NCI-H1417 (cell line): ENCODE results near the gene PORCN.
"Not testable (repeated sequence)": the region's sequence is repeated elsewhere in the genome, so short reads cannot be mapped to it uniquely, and the experiment has no call there.

ENCODE experiments used
- DNase-seq, 3 experiments: peaks; one replicate each; lab custom pipeline; 2025; lab: John Stamatoyannopoulos, UW

PORCN gene

GRCh38 chrX:48541140-48541814, 32.5 kb downstream of the PORCN start:
- no peak for DNase-seq

DNA sequence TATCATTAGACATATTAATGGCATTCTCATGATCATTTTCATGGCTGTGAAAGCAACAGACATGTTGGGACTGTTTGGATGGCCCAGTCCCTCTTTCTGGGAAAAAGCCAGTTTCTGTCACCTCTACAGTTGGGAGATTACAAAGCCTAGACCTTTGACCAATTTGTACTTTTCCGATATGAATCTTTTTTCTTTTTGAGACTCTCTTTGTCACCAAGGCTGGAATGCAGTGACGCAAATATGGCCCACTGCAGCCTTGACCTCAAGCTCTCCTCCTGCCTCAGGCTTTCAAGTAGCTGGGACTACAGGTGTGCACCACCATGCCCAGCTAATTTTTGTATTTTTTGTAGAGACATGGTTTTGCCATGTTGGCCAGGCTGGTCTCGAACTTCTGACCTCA, 40.1 kb downstream of the PORCN start:
- no peak for DNase-seq

- not testable (repeated sequence) for DNase-seq
Measured at GRCh38 chrX:48555731-48556325, 47.0 kb downstream of the PORCN start.

- DNase-seq: no peak
Measured at GRCh38 chrX:48558271-48558670, 49.5 kb downstream of the PORCN start.

DNA sequence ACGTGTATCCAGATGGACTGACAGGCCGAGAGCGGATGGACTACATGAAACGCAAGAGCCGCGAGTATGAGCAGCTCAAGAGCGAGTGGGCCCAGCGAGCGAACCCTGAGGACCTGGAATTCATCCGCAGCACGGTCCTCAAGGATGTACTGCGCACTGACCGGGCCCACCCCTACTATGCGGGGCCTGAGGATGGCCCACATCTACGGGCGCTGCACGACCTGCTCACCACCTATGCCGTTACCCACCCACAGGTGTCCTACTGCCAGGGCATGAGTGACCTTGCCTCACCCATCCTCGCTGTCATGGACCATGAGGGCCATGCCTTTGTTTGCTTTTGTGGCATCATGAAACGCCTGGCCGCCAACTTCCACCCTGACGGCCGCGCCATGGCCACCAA, 50.8 kb downstream of the PORCN start:
- no peak for DNase-seq

DNA sequence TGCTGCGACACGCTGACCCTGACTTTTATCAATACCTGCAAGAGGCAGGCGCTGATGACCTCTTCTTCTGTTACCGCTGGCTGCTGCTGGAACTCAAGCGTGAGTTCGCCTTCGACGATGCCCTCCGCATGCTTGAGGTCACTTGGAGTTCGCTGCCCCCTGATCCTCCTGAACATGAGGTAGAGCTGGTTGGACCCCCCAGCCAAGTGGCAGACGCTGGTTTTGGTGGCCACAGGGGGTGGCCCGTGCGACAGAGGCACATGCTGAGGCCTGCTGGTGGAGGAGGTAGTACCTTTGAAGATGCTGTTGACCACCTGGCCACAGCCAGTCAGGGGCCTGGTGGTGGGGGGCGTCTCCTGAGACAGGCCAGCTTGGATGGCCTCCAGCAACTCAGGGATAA, 51.3 kb downstream of the PORCN start:
- DNase-seq: no peak

- DNase-seq: no peak
Measured at GRCh38 chrX:48560681-48561080, 51.9 kb downstream of the PORCN start.

DNA sequence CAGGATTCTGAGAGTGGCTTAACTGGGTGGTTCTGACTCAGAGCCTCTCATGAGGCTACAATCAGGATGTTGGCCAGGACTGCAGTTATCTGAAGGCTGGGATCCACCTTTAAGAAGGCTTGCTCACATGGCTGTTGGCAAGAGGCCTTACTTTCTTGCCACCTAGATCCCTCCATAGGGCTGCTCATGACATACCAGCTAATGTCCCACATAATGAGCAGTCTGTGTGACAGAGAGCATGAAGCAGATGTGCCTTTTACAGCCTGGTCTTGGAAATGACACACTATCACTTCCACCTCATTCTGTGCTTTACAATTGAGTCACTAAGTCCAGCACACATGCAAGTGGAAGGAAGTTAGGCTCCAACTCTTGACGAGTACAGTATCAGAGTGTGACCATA, 61.2 kb downstream of the PORCN start:
- DNase-seq: no peak
